KMS-11 (cell line): ENCODE data around the gene SPRED2.

Experiments
- H2AFZ ChIP-seq: fragments of 200-600 bp; sonication (generic); 2 replicates; pipeline ENCODE4 v1.6.1; 2016; ENCODE audit warnings: antibody characterized with exemption, mixed run types, low read depth
- H3K27ac ChIP-seq: fragments of 200-600 bp; sonication (generic); 2 replicates; pipeline ENCODE4 v1.6.1; 2016; ENCODE audit warnings: mild to moderate bottlenecking, mixed run types
- H3K27me3 ChIP-seq: fragments of 200-600 bp; sonication (generic); 2 replicates; pipeline ENCODE4 v1.6.1; 2017; ENCODE audit warnings: mild to moderate bottlenecking, low read depth, mixed run types, moderate library complexity; ENCODE audit not compliant: insufficient read depth
- H3K36me3 ChIP-seq: fragments of 200-600 bp; sonication (generic); 2 replicates; pipeline ENCODE4 v1.6.1; 2017; ENCODE audit warnings: mild to moderate bottlenecking, mixed run types; ENCODE audit not compliant: insufficient read depth
- H3K4me1 ChIP-seq: fragments of 200-600 bp; sonication (generic); 2 replicates; pipeline ENCODE4 v1.6.1; 2016; ENCODE audit warnings: mild to moderate bottlenecking, low read depth, mixed run types; ENCODE audit not compliant: poor library complexity, severe bottlenecking
- H3K4me2 ChIP-seq: fragments of 200-600 bp; sonication (generic); 2 replicates; pipeline ENCODE4 v1.7.0; 2016; ENCODE audit warnings: mild to moderate bottlenecking, mixed run types
- H3K4me3 ChIP-seq: fragments of 200-600 bp; sonication (generic); IDR thresholded peaks from 2 replicates; pipeline ENCODE4 v1.6.1; 2017; ENCODE audit warnings: low read depth, low read length, mixed read lengths; ENCODE audit not compliant: insufficient read depth
- H3K79me2 ChIP-seq: fragments of 200-600 bp; sonication (generic); 2 replicates; pipeline ENCODE4 v1.6.1; 2016; ENCODE audit warnings: low read depth, mixed run types; ENCODE audit not compliant: insufficient read depth
- H3K9ac ChIP-seq: fragments of 200-600 bp; sonication (generic); 2 replicates; pipeline ENCODE4 v1.6.1; 2016; ENCODE audit warnings: mild to moderate bottlenecking, mixed run types
- H4K20me1 ChIP-seq: fragments of 200-600 bp; sonication (generic); 2 replicates; pipeline ENCODE4 v1.6.1; 2016; ENCODE audit warnings: mild to moderate bottlenecking, mixed run types; ENCODE audit not compliant: insufficient read depth
- CTCF ChIP-seq: fragments of 200-600 bp; sonication (generic); conservative IDR thresholded peaks from 2 replicates; pipeline ENCODE4 v1.6.1; 2017; ENCODE audit warnings: low read depth, mild to moderate bottlenecking, antibody characterized with exemption, low read length, moderate library complexity, mixed read lengths

SPRED2 gene

GRCh38 chr2:65430603-65431420, 1.6 kb downstream of the SPRED2 start:
- Histone ChIP-seq H3K36me3 (no peaks in the 10 kb centered on the region), H3K27ac (peak overlapping the region; percentile 88), H3K79me2 (peaks cover 48% of the 10 kb centered on the region), H2AFZ (peak overlapping the region; percentile 79), H3K4me1 (peaks cover 54% of the 10 kb centered on the region), H3K4me3 (peak overlapping the region; percentile 73), H3K4me2 (peak overlapping the region; percentile 91), H4K20me1 (peaks cover 5% of the 10 kb centered on the region; the same call in 1 of the 2 replicates), H3K9ac (peak overlapping the region; percentile 92), H3K27me3 (no peaks in the 10 kb centered on the region)
- no peak for TF ChIP-seq CTCF

- peak overlapping the region; percentile 50 for H3K4me3 ChIP-seq
- peak overlapping the region; percentile 79; the same call in 1 of the 2 replicates for H2AFZ ChIP-seq
- peak overlapping the region; percentile 91 for H3K4me2 ChIP-seq
- no peak for TF ChIP-seq CTCF
- no peaks in the 10 kb centered on the region for H3K36me3 ChIP-seq
- H3K27me3 ChIP-seq, result no peaks in the 10 kb centered on the region
- peaks cover 55% of the 10 kb centered on the region for H3K4me1 ChIP-seq
- peak overlapping the region; percentile 88 for H3K27ac ChIP-seq
- H4K20me1 ChIP-seq, result peaks cover 9% of the 10 kb centered on the region; the same call in 1 of the 2 replicates
- H3K79me2 ChIP-seq, result peaks cover 56% of the 10 kb centered on the region
- H3K9ac ChIP-seq, result peak overlapping the region; percentile 92; the same call in 1 of the 2 replicates
Observed at GRCh38 chr2:65429786-65430602, 2.4 kb downstream of the SPRED2 start.

GRCh38 chr2:65427532-65427931, 4.9 kb downstream of the SPRED2 start:
- Histone ChIP-seq H3K79me2 (peaks cover 81% of the 10 kb centered on the region), H3K36me3 (no peaks in the 10 kb centered on the region), H3K4me2 (no peak overlapping the region), H3K27ac (no peak overlapping the region), H4K20me1 (peaks cover 16% of the 10 kb centered on the region), H3K4me1 (peaks cover 45% of the 10 kb centered on the region), H3K27me3 (no peaks in the 10 kb centered on the region), H3K9ac (no peak overlapping the region), H2AFZ (no peak overlapping the region), H3K4me3 (no peak overlapping the region)
- no peak for TF ChIP-seq CTCF

GRCh38 chr2:65425276-65425675, 7.1 kb downstream of the SPRED2 start:
- H4K20me1 ChIP-seq, result peaks cover 20% of the 10 kb centered on the region
- H3K4me2 ChIP-seq, result no peak overlapping the region
- no peak for TF ChIP-seq CTCF
- no peaks in the 10 kb centered on the region for H3K27me3 ChIP-seq
- peaks cover 99% of the 10 kb centered on the region for H3K79me2 ChIP-seq
- no peak overlapping the region for H3K9ac ChIP-seq
- peaks cover 65% of the 10 kb centered on the region for H3K4me1 ChIP-seq
- H2AFZ ChIP-seq, result no peak overlapping the region
- H3K36me3 ChIP-seq, result no peaks in the 10 kb centered on the region
- no peak overlapping the region for H3K4me3 ChIP-seq
- H3K27ac ChIP-seq, result no peak overlapping the region
